Activated CD4-positive, alpha-beta T cell treated with anti-CD3 and anti-CD28 coated beads for 48 hours (primary cell): ENCODE measurements around the gene SERTAD4.
"Not testable (repeated sequence)": the region's sequence is repeated elsewhere in the genome, so short reads cannot be mapped to it uniquely, and the experiment has no call there.

Experiments used
- DNase-seq: peaks from one replicate; pipeline ENCODE4 v3.0.0-alpha.2; 2020

Gene SERTAD4

GRCh38 chr1:210232511-210233215 lies at the start of gene SERTAD4:
Gene SERTAD4, plus strand, starts transcription at chr1:210232796. Its CDS starts 5,165 bp downstream, at chr1:210237961.
- no peak for DNase-seq

- no peak for DNase-seq
Measured at GRCh38 chr1:210185063-210185462, 47.5 kb upstream of the SERTAD4 start.

DNA sequence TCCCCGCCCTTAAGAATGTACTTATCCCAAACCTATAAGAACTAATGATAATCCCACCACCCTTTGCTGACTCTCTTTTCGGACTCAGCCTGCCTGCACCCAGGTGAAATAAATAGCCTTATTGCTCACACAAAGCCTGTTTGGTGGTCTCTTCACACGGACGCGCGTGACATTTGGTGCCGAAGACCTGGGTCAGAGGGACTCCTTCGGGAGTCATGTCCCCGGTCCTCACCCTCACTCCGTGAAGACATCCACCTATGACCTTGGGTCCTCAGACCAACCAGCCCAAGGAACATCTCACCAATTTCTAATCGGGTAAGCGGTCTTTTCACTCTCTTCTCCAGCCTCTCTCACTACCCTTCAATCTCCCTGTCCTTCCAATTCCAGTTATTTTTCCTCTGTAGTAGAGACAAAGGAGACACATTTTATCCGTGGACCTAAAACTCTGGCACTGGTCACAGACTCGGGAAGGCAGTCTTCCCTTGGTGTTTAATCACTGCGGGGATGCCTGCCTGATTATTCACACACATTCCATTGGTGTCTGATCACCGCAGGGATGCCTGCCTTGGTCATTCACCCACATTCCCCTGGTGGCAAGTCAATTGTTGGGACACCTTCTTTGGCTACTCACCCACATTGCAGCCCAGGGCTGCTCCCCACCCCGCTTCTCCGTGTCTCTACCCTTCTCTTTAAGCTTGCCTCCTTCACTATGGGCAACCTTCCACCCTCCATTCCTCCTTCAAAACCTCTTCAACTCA lies 44.6 kb upstream of the SERTAD4 start:
- not testable (repeated sequence) for DNase-seq

- no peak for DNase-seq
Measured at GRCh38 chr1:210189426-210189825, 43.2 kb upstream of the SERTAD4 start.

- no peak for DNase-seq
Measured at GRCh38 chr1:210195635-210196160, 36.9 kb upstream of the SERTAD4 start.

DNA sequence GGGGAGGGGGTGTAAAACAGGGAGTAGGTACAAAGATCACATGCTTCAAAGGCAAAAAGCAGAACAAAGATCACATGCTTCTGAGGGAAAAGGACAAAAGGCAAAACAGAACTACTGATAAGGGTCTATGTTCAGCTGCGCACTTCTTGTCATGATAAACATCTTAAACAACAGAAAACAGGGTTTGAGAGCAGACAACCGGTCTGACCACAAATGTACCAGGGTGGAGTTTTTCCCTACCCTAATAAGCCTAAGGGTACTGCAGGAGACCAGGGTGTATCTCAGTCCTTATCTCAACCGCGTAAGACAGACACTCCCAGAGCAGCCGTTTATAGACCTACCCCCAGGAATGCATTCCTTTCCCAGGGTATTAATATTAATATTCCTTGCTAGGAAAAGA lies 36.3 kb upstream of the SERTAD4 start:
- DNase-seq: not testable (repeated sequence)

GRCh38 chr1:210198840-210199239 lies 33.8 kb upstream of the SERTAD4 start:
- DNase-seq: no peak

DNA sequence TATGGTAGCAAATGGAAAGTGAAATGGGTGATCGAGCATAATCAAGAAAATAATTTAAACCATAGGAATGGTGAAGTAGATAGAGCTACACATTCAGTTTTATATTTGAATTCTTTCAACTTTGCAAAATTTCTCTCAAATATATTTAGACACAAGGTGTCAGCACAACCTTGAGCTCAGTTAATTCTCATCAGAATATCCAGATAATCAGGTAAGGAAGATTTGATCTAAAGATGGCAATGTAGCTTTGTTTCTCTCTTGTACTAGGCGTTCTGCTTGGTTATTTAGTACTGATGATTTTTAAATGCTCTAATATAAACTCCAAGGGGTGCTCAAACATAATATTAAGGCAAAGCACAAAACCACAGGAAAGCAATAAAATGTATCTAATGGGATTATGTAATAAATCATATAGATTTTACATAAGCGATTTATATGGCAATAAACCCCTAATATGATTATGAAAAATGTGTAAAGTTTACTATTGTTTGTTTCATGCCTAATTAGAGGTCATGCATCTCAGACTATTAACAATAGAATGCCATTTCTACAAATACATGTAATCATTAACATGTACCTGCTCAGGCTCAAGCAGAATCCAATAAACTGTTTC lies 32.4 kb upstream of the SERTAD4 start:
- DNase-seq: no peak

- no peak for DNase-seq
Measured at GRCh38 chr1:210201681-210202080, 30.9 kb upstream of the SERTAD4 start.

DNA sequence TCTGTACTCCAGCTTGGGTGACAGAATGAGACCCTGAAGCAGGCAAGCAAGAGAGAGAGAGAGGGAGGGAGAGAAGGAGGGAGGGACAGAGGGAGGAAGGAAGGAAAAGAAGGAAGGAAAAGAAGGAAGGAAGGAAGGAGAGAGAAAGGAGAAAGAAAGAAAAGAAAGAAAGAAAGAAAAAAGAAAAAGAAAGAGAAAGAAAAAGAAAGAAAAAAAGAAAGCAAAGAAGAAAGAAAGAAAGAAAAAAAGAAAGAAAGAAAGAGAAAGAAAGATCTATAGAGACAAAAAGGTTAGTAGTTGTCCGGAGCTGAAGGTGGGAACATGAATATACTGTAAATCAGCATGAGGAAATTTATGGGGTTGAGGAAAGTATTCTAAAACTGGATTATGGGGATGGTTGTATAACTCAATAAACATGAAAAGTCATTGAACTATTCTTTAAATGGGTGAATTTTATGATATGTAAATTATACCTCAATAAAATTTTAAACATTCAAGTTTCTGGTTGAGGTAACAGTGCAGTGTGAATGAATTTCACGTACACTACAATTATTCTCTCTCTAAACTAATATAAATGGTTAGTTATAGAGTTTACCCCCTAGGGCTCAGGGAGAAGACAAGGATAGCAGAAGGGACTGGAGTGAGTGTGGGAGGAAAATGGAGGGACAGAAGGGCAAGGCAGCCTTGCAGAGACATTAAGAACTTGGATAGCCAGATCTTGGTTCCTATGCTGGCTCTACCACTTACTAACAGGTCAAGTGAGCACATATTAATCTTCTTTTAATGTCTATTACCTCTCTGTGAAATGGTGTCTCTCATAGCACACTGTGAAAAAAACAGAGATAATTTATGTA lies 24.8 kb upstream of the SERTAD4 start:
- DNase-seq: no peak

DNA sequence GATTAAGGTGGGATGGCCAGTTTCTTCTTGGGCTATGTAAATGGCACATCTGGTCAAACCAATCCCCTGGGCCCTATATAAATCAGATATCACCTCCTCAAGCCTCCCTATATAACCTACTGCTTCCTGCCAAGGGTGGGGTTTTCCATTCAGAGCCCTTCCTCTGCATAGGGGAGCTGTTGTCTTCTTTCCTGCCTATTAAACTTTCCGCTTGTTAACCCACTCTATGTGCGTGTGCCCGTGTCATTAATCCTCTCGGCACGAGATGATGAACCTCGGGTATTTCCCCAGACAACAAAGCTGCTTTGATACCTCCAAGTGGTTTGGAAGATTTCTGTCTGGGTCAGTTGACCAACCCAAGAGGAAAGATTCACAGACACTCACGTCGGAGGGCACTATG lies 19.3 kb upstream of the SERTAD4 start:
- DNase-seq: no peak

- no peak for DNase-seq
Measured at GRCh38 chr1:210214573-210215409, 17.8 kb upstream of the SERTAD4 start.

- no peak for DNase-seq
Measured at GRCh38 chr1:210217482-210217881, 15.1 kb upstream of the SERTAD4 start.

DNA sequence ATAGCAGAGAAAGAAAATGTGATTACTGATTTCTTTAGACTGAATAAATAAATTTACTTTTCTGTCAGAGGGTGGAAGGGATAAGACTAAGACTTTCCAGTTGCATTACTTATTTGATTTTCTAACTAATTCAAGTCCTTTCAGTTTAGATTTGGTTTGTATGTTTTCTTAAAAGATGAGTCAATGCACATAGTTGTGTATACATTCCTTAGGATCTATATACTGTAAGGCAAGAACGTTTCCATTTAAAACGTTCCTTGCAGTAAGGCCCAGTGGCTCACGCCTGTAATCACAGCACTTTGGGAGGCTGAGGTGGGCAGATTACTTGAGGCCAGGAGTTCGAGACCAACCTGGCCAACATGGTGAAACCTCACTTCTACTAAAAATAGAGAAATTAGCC lies 14.5 kb upstream of the SERTAD4 start:
- DNase-seq: no peak

DNA sequence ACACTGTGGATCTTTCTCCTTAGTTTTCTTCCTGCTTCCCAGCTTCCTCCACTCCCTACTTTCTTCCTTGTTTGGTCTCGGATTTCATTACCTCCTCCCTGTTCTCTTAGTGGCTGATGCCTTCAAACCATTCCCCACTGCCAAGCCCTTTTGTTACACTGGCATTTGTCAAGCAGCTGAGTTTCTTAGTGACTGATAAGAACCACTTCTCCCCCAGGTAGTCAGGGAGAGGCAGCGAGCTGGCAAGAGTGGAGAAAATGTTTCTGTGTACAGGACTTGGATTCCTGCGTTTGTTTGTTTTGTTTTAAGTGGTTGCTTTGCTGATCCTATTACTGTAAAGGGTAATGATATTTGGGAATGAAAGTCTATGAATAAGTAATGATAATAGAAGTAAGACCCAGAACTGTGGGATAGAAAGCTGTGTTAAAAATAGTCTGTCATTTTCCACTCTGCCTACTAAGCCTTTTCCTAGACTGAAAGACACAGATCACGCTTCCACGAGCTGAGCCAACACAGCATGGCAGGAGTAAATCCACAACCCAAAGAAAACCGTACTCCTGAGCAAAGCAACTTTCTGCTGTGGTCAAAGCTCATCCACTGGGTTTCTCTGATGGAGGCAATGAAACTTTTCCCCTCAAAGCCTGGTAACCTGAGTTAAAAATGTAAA lies 10.1 kb upstream of the SERTAD4 start:
- no peak for DNase-seq

- no peak for DNase-seq
Measured at GRCh38 chr1:210223226-210223904, 9.2 kb upstream of the SERTAD4 start.

DNA sequence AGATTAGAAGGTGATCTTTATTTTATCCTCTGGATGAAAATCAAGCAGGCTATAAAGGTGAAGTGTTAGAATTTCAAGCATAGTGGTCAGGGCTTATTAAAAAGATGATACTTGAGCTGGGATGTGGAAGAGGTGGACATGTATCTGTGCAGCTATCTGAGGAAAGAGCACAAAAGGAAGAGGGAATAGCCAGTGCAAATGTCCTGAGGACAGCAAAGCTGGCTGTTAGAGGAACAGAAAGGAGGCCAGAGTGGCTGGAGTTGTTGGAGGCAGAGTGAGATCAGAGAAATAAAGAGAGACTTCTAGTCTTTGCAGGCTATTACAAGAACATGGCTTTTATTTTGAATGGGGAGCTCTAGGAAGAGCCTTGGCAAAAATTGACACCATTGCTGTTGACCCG lies 4.4 kb upstream of the SERTAD4 start:
- DNase-seq: no peak

DNA sequence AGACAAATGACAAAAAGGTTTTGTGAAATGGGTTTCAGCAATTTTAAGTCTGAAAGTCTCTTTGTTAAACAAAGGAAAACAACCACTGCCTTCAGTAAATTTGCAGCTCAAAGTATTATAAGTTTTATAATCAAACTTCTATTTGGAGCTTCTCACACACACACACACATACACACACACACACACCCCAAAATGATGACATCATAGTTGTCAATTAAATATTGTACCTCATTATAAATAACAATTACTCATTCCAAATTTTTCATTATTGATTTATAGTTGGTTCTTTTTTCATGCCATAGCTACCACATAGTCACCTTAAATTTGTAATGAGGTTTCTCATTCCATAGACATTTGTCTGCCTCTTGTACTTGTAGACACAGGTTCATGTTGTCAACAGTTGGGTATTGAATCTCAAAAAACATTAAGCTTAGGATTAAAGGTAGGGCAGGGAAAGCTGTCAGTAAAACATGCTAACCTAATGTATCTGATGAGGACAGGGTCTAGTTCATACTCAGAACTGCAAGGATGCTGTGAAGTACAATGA lies 2.4 kb upstream of the SERTAD4 start:
- DNase-seq: no peak

DNA sequence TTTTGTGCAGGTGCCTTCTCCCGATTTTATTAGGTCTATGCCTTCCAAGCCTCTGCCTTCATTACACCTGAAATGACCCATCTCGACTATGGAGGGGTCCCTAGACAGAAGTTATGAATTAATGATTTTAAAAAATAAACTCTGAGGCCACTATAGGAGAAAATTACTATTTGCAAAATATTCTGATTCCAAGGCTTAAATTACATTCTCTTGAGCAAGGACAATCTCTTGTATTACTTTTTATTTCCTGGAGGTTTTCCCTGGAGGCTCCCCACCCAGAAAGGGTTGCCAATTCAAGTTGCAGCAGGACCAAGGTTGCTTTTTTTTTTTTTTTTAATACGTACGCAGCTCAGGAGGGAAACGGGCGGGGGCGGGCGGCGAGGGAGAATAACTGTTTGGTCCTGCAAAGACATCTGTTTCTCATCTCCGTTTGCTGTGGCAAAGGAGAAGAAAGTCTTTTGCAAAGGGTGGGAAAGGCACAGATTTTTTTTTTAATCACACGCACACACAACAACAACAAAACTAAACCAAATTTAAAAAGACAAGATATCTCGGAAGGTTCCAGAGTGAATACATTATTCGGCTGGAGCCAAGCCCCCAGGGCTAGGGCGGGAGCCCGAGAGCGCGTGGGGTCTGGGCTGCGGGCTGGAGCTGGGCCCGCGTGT lies 618 bp upstream of the SERTAD4 start:
- DNase-seq: no peak

- DNase-seq: no peak
Measured at GRCh38 chr1:210233216-210233494, 559 bp downstream of the SERTAD4 start.
